Measurements from ENCODE around the gene FETUB.
"Not testable (repeated sequence)": the region's sequence is repeated elsewhere in the genome, so short reads cannot be mapped to it uniquely, and the experiment has no call there.

Gene FETUB

GRCh38 chr3:186613637-186614265, 26.4 kb upstream of the FETUB start:
- DNase-seq = no peak

GRCh38 chr3:186614266-186614596, 26.0 kb upstream of the FETUB start:
- DNase-seq = no peak

- no peak for DNase-seq
Observed at GRCh38 chr3:186614597-186615483, 25.4 kb upstream of the FETUB start.

GRCh38 chr3:186616299-186616617, 23.9 kb upstream of the FETUB start:
- DNase-seq = no peak

- DNase-seq = peak; percentile 38
Observed at GRCh38 chr3:186617036-186617946, 22.9 kb upstream of the FETUB start.

- DNase-seq = no peak
Observed at GRCh38 chr3:186618318-186618938, 21.8 kb upstream of the FETUB start.

- DNase-seq = no peak
Observed at GRCh38 chr3:186619787-186620212, 20.4 kb upstream of the FETUB start.

- DNase-seq = no peak
Observed at GRCh38 chr3:186620213-186621092, 19.7 kb upstream of the FETUB start.

- DNase-seq = no peak
Observed at GRCh38 chr3:186621894-186622650, 18.1 kb upstream of the FETUB start.

- no peak for DNase-seq
Observed at GRCh38 chr3:186622651-186623310, 17.4 kb upstream of the FETUB start.

GRCh38 chr3:186624598-186624997, 15.6 kb upstream of the FETUB start:
- DNase-seq = no peak

- DNase-seq = no peak
Observed at GRCh38 chr3:186625600-186626042, 14.6 kb upstream of the FETUB start.

GRCh38 chr3:186626254-186626847, 13.8 kb upstream of the FETUB start:
- DNase-seq = no peak

GRCh38 chr3:186627852-186628414, 12.3 kb upstream of the FETUB start:
- no peak for DNase-seq

- DNase-seq = no peak
Observed at GRCh38 chr3:186628756-186629155, 11.4 kb upstream of the FETUB start.

- no peak for DNase-seq
Observed at GRCh38 chr3:186630950-186631641, 9.1 kb upstream of the FETUB start.

GRCh38 chr3:186633481-186633880, 6.7 kb upstream of the FETUB start:
- DNase-seq = no peak

GRCh38 chr3:186634207-186634606, 6.0 kb upstream of the FETUB start:
- not testable (repeated sequence) for DNase-seq

GRCh38 chr3:186635532-186635931, 4.7 kb upstream of the FETUB start:
- no peak for DNase-seq
